ENCODE results near the gene DBX2.
"Not testable (repeated sequence)": the region's sequence is repeated elsewhere in the genome, so short reads cannot be mapped to it uniquely, and the experiment has no call there.

GRCh38 chr12:45095417-45095816, 44.5 kb upstream of the DBX2 start:
- TF ChIP-seq POLR2A (IDR thresholded peaks at IDR 0.05; ENCODE audit: low read depth, low read length); NFE2L2 (IDR thresholded peaks at IDR 0.05; ENCODE audit: low read depth, low read length); BHLHE40 (IDR thresholded peaks at IDR 0.05; ENCODE audit: low read depth, low read length); RFX5 (IDR thresholded peaks at IDR 0.05; ENCODE audit: low read depth, low read length); USF2 (IDR thresholded peaks at IDR 0.05; ENCODE audit: low read depth, low read length); CEBPB (IDR thresholded peaks at IDR 0.05; ENCODE audit: low read depth, low read length); RAD21 (IDR thresholded peaks at IDR 0.05; ENCODE audit: low read length); ELK1 (IDR thresholded peaks at IDR 0.05; ENCODE audit: borderline replicate concordance, low read depth, low read length); MXI1 (IDR thresholded peaks at IDR 0.05; ENCODE audit: borderline replicate concordance, low read depth, low read length); RCOR1 (IDR thresholded peaks at IDR 0.05; ENCODE audit: insufficient replicate concordance, low read length); MAFK (IDR thresholded peaks at IDR 0.05; ENCODE audit: low read depth, low read length): not testable (repeated sequence)
- TF ChIP-seq, protein P1, sequence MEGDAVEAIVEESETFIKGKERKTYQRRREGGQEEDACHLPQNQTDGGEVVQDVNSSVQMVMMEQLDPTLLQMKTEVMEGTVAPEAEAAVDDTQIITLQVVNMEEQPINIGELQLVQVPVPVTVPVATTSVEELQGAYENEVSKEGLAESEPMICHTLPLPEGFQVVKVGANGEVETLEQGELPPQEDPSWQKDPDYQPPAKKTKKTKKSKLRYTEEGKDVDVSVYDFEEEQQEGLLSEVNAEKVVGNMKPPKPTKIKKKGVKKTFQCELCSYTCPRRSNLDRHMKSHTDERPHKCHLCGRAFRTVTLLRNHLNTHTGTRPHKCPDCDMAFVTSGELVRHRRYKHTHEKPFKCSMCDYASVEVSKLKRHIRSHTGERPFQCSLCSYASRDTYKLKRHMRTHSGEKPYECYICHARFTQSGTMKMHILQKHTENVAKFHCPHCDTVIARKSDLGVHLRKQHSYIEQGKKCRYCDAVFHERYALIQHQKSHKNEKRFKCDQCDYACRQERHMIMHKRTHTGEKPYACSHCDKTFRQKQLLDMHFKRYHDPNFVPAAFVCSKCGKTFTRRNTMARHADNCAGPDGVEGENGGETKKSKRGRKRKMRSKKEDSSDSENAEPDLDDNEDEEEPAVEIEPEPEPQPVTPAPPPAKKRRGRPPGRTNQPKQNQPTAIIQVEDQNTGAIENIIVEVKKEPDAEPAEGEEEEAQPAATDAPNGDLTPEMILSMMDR (conservative IDR thresholded peaks at IDR 0.05; ENCODE audit: low read depth, low read length), result not testable (repeated sequence)

All from IMR-90 (cell line).